Measurements from ENCODE around the gene ELOVL7. TPM values are rescaled to one million over a fixed set of nuclear protein-coding genes. Genes with fewer than 3 reads are reported as not detected.

ELOVL7 gene
- total and polyA plus RNA-seq, 2 of the 8 experiments (the other 6 are each of a cell fraction or from before 2014, with no cell fraction given), result 3.1 to 5.1 TPM

GRCh38 chr5:60887746-60888145, 43.7 kb upstream of the ELOVL7 start:
- H2AFZ ChIP-seq (ENCODE audit: low read length), result no peak overlapping the region
- 93% methylated on average over 2 of the region's 2 CpGs; no CpG with 5 or more reads in 1 of the 2 experiments for whole genome bisulfite sequencing, 2 experiments (ENCODE audit: extremely low coverage in 1 of 2, insufficient coverage in 1 of 2, insufficient read length in 1 of 2, insufficient replicate concordance in 2 of 2, low coverage in 1 of 2, low lambda C conversion rate in 2 of 2, missing lambda C conversion rate in 1 of 2)
- no peak overlapping the region for H2BK20ac ChIP-seq (ENCODE audit: low read length)
- no peak overlapping the region for H4K8ac ChIP-seq (ENCODE audit: extremely low read depth, insufficient read depth, low read length)
- DNase-seq (ENCODE audit: low read depth in 1 of 2, low spot score in 2 of 2) (no peak), FAIRE-seq (no peak)
- H2BK12ac ChIP-seq (ENCODE audit: low read depth, low read length), result no peak overlapping the region
- no peak overlapping the region for H2BK15ac ChIP-seq (ENCODE audit: low read length)
- H3K4me2 ChIP-seq (ENCODE audit: insufficient read depth in 1 of 2, low read depth in 2 of 2, low read length in 2 of 2), result no peak overlapping the region
- peaks cover 1 to 2% of the 10 kb centered on the region in 2 experiments; a peak in 2 of 4 replicates for H3K9me3 ChIP-seq (ENCODE audit: insufficient read depth in 2 of 2, low read depth in 1 of 2, low read length in 1 of 2)
- H3K56ac ChIP-seq (replicated peaks; ENCODE audit: insufficient read length, low read depth, low read length), result no peak overlapping the region
- no peaks in the 10 kb centered on the region for H4K20me1 ChIP-seq (replicated peaks in 1 of 2; ENCODE audit: control insufficient read depth in 1 of 2, insufficient read depth in 2 of 2, low read length in 2 of 2)
- no peak overlapping the region for H3K14ac ChIP-seq (ENCODE audit: insufficient read length)
- peaks cover 0 to 8% (median 5%) of the 10 kb centered on the region in 4 experiments; a peak in 5 of 8 replicates for H3K36me3 ChIP-seq (ENCODE audit: control insufficient read depth in 2 of 4, insufficient read depth in 4 of 4, low read length in 3 of 4)
- H2BK5ac ChIP-seq (ENCODE audit: low read depth, low read length), result no peak overlapping the region
- H4K5ac ChIP-seq (ENCODE audit: insufficient read length, low read depth, low read length), result no peak overlapping the region
- no peaks in the 10 kb centered on the region for H3K23me2 ChIP-seq (ENCODE audit: low read depth, low read length)
- H3K79me2 ChIP-seq (ENCODE audit: control insufficient read depth in 1 of 2, insufficient read depth in 2 of 2, low read length in 2 of 2), result no peaks in the 10 kb centered on the region
- no peak overlapping the region for H4K91ac ChIP-seq (replicated peaks; ENCODE audit: insufficient read length, low read length)
- ChIA-PET POLR2A (ENCODE audit: partially characterized antibody) (interaction anchor here (0.6 kb wide), 1 partner anchor 74 kb away, joined by 4 read pairs; no protein-coding TSS in a partner anchor), CTCF (ENCODE audit: partially characterized antibody) (interaction anchor here (0.9 to 2.1 kb wide), 3 partner anchors 152 to 200 kb away, joined by 3 to 5 read pairs (median 3); partner anchors contain the start of gene DEPDC1B)
- no peak overlapping the region for H3K4me3 ChIP-seq (ENCODE audit: extremely low read depth in 1 of 4, insufficient read depth in 2 of 4, low read depth in 3 of 4, low read length in 4 of 4)
- no peak overlapping the region for H3K18ac ChIP-seq (ENCODE audit: extremely low read depth, low read length)
- H3K9ac ChIP-seq (replicated peaks in 1 of 4; ENCODE audit: extremely low read depth in 1 of 4, low read depth in 3 of 4, low read length in 3 of 4), result no peak overlapping the region
- H3K4me1 ChIP-seq (replicated peaks in 1 of 4; ENCODE audit: control insufficient read depth in 3 of 4, insufficient read depth in 4 of 4, low read length in 3 of 4), result peaks cover 0 to 5% (median 2%) of the 10 kb centered on the region in 4 experiments; a peak in 3 of 7 replicates
- H3K27me3 ChIP-seq (replicated peaks in 1 of 4; ENCODE audit: control insufficient read depth in 3 of 4, extremely low read depth in 1 of 4, insufficient read depth in 3 of 4, low read length in 3 of 4), result no peaks in the 10 kb centered on the region
- H3K27ac ChIP-seq (ENCODE audit: low read depth, low read length), result no peak overlapping the region
- no peak overlapping the region for H3K4ac ChIP-seq (replicated peaks; ENCODE audit: insufficient read length, low read depth, low read length)
- H2AK5ac ChIP-seq (ENCODE audit: low read depth, low read length), result no peak overlapping the region
- H3K79me1 ChIP-seq (ENCODE audit: low read depth, low read length), result no peaks in the 10 kb centered on the region
- H3K23ac ChIP-seq (ENCODE audit: insufficient read length), result no peak overlapping the region
- no peak for TF ChIP-seq EGR1 (IDR thresholded peaks at IDR 0.05; ENCODE audit: borderline replicate concordance, low read depth, low read length)
- no peak for TF ChIP-seq MAX (IDR thresholded peaks at IDR 0.05)
- H2BK120ac ChIP-seq (replicated peaks; ENCODE audit: low read depth, low read length), result no peak overlapping the region
